ENCODE data around the gene EXOSC5. TPM values are rescaled to one million over a fixed set of nuclear protein-coding genes. Genes with fewer than 3 reads are reported as not detected.
"Not testable (repeated sequence)": the region's sequence is repeated elsewhere in the genome, so short reads cannot be mapped to it uniquely, and the experiment has no call there.

EXOSC5 gene
- polyA plus RNA-seq, 1 experiment, result 7.8 TPM

GRCh38 chr19:41435936-41436673 is 38.9 kb upstream of the EXOSC5 start:
- Histone ChIP-seq H3K27me3 (ENCODE audit: control insufficient read depth, insufficient read depth, low read length) (no peaks in the 10 kb centered on the region), H3K9me3 (ENCODE audit: control insufficient read depth, insufficient read depth, low read length) (no peaks in the 10 kb centered on the region; the same call in 1 of the 2 replicates), H3K27ac (ENCODE audit: low read depth, low read length) (no peak overlapping the region), H3K4me3 (ENCODE audit: low read depth, low read length) (no peak overlapping the region)
- ChIA-PET POLR2A (no interaction called here), CTCF (interaction anchor here (0.7 to 1.2 kb wide), 3 partner anchors 13 to 127 kb away, joined by 3 read pairs; no protein-coding TSS in a partner anchor)
- no peak for TF ChIP-seq CTCF (IDR thresholded peaks at IDR 0.05; ENCODE audit: low read depth, low read length)
- DNase-seq (ENCODE audit: low read depth, low spot score), result no peak

GRCh38 chr19:41435376-41435775 is 38.2 kb upstream of the EXOSC5 start:
- H3K27me3 ChIP-seq (ENCODE audit: control insufficient read depth, insufficient read depth, low read length); POLR2A ChIA-PET: not testable (repeated sequence)
- CTCF ChIA-PET, result interaction anchor here (0.7 kb wide), 1 partner anchor 14 kb away, joined by 3 read pairs; no protein-coding TSS in a partner anchor

GRCh38 chr19:41434450-41434849 is 37.3 kb upstream of the EXOSC5 start:
- ChIA-PET CTCF (no interaction called here), POLR2A (no interaction called here)
- H3K27ac ChIP-seq (ENCODE audit: low read depth, low read length), result no peak overlapping the region
- H3K27me3 ChIP-seq (ENCODE audit: control insufficient read depth, insufficient read depth, low read length), result no peaks in the 10 kb centered on the region
- H3K9me3 ChIP-seq (ENCODE audit: control insufficient read depth, insufficient read depth, low read length), result no peaks in the 10 kb centered on the region; the same call in 1 of the 2 replicates
- no peak for DNase-seq (ENCODE audit: low read depth, low spot score)
- no peak overlapping the region for H3K4me3 ChIP-seq (ENCODE audit: low read depth, low read length)
- no peak for TF ChIP-seq CTCF (IDR thresholded peaks at IDR 0.05; ENCODE audit: low read depth, low read length)

More at GRCh38 chr19:41435376-41435775, 38.2 kb upstream of the EXOSC5 start:
- not testable (repeated sequence) for H3K9me3 ChIP-seq (ENCODE audit: control insufficient read depth, insufficient read depth, low read length); H3K4me3 ChIP-seq (ENCODE audit: low read depth, low read length); H3K27ac ChIP-seq (ENCODE audit: low read depth, low read length); DNase-seq (ENCODE audit: low read depth, low spot score)

- Histone ChIP-seq H3K27ac (ENCODE audit: low read depth, low read length) (no peak overlapping the region), H3K9me3 (ENCODE audit: control insufficient read depth, insufficient read depth, low read length) (no peaks in the 10 kb centered on the region; the same call in 1 of the 2 replicates), H3K4me3 (ENCODE audit: low read depth, low read length) (no peak overlapping the region), H3K27me3 (ENCODE audit: control insufficient read depth, insufficient read depth, low read length) (no peaks in the 10 kb centered on the region)
- ChIA-PET POLR2A (interaction anchor here (1.1 kb wide), 1 partner anchor 110 kb away, joined by 3 read pairs; no protein-coding TSS in a partner anchor), CTCF (no interaction called here)
- TF ChIP-seq CTCF (IDR thresholded peaks at IDR 0.05; ENCODE audit: low read depth, low read length), result no peak
- no peak for DNase-seq (ENCODE audit: low read depth, low spot score)
Observed at GRCh38 chr19:41433171-41433570, 36.0 kb upstream of the EXOSC5 start.

GRCh38 chr19:41431426-41432386 is 34.5 kb upstream of the EXOSC5 start:
- TF ChIP-seq CTCF (IDR thresholded peaks at IDR 0.05; ENCODE audit: low read depth, low read length), result peak; percentile 50
- DNase-seq (ENCODE audit: low read depth, low spot score), result no peak
- H3K27ac ChIP-seq (ENCODE audit: low read depth, low read length), result no peak overlapping the region
- POLR2A ChIA-PET, result interaction anchor here (1.8 kb wide), 1 partner anchor 104 kb away, joined by 4 read pairs; no protein-coding TSS in a partner anchor
- no peak overlapping the region for H3K4me3 ChIP-seq (ENCODE audit: low read depth, low read length)
- CTCF ChIA-PET, result interaction anchor here (0.6 to 1.7 kb wide), 2 partner anchors 24 to 110 kb away, joined by 4 to 8 read pairs; no protein-coding TSS in a partner anchor
- no peaks in the 10 kb centered on the region for H3K27me3 ChIP-seq (ENCODE audit: control insufficient read depth, insufficient read depth, low read length)
- no peaks in the 10 kb centered on the region for H3K9me3 ChIP-seq (ENCODE audit: control insufficient read depth, insufficient read depth, low read length)
